H9 (cell line): ENCODE measurements around the gene FOXF2. TPM values are rescaled to one million over a fixed set of nuclear protein-coding genes. Genes with fewer than 3 reads are reported as not detected.

Experiments used
- DNase-seq: peaks from one replicate; pipeline ENCODE4 v3.0.0-alpha.2; 2017
- H2AFZ ChIP-seq: one replicate; pipeline ENCODE4 v1.6.1; 2013; ENCODE audit warnings: mild to moderate bottlenecking, low read length, control low read depth, moderate library complexity
- H2AK5ac ChIP-seq: 2 replicates; pipeline ENCODE4 v1.6.1; 2013; ENCODE audit warnings: low read length, control low read depth, mixed read lengths; ENCODE audit not compliant: insufficient read length
- H2BK120ac ChIP-seq: one replicate; pipeline ENCODE4 v1.6.1; 2013; ENCODE audit warnings: low read depth, mild to moderate bottlenecking, low read length, control low read depth, inconsistent platforms; ENCODE audit not compliant: poor library complexity, severe bottlenecking
- H2BK12ac ChIP-seq: 2 replicates; pipeline ENCODE4 v1.6.1; 2013; ENCODE audit warnings: low read length, control low read depth, mixed read lengths, low read depth; ENCODE audit not compliant: insufficient read length
- H2BK15ac ChIP-seq: 2 replicates; pipeline ENCODE4 v1.6.1; 2013; ENCODE audit warnings: low read depth, low read length, control low read depth
- H2BK20ac ChIP-seq: one replicate; pipeline ENCODE4 v1.6.1; 2013; ENCODE audit warnings: low read depth, mild to moderate bottlenecking, low read length, control low read depth, inconsistent platforms; ENCODE audit not compliant: poor library complexity, severe bottlenecking
- H2BK5ac ChIP-seq: 2 replicates; pipeline ENCODE4 v1.6.1; 2013; ENCODE audit warnings: low read length, control low read depth, mixed read lengths; ENCODE audit not compliant: insufficient read length
- H3K14ac ChIP-seq: 2 replicates; pipeline ENCODE4 v1.6.1; 2013; ENCODE audit warnings: low read length, control low read depth; ENCODE audit not compliant: insufficient read depth
- H3K18ac ChIP-seq: 2 replicates; pipeline ENCODE4 v1.6.1; 2013; ENCODE audit warnings: low read depth, mild to moderate bottlenecking, mixed read lengths, low read length, control low read depth; ENCODE audit not compliant: insufficient read length
- H3K23ac ChIP-seq: 2 replicates; pipeline ENCODE4 v1.6.1; 2013; ENCODE audit warnings: low read length, control low read depth, mixed read lengths, low read depth; ENCODE audit not compliant: insufficient read length
- H3K23me2 ChIP-seq: 2 replicates; pipeline ENCODE4 v1.6.1; 2013; ENCODE audit warnings: low read depth, mild to moderate bottlenecking, mixed read lengths, low read length, control low read depth; ENCODE audit not compliant: insufficient read length, poor library complexity, severe bottlenecking
- H3K27ac ChIP-seq: 2 replicates; pipeline ENCODE4 v1.5.1; 2013; ENCODE audit warnings: low read length, control low read depth, mixed read lengths, low read depth; ENCODE audit not compliant: insufficient read length
- H3K27me3 ChIP-seq: 2 replicates; pipeline ENCODE4 v1.6.1; 2013; ENCODE audit warnings: low read length, control low read depth, inconsistent platforms; ENCODE audit not compliant: insufficient read depth
- H3K4ac ChIP-seq: 2 replicates; pipeline ENCODE4 v1.6.1; 2013; ENCODE audit warnings: low read depth, mild to moderate bottlenecking, control low read depth, inconsistent platforms, low read length, moderate library complexity
- H3K4me1 ChIP-seq: 2 replicates; pipeline ENCODE4 v1.6.1; 2013; ENCODE audit warnings: low read length, control low read depth, inconsistent platforms; ENCODE audit not compliant: insufficient read depth
- H3K4me2 ChIP-seq: 2 replicates; pipeline ENCODE4 v1.6.1; 2013; ENCODE audit warnings: low read length, control low read depth, mixed read lengths; ENCODE audit not compliant: insufficient read length, insufficient read depth
- H3K56ac ChIP-seq: 2 replicates; pipeline ENCODE4 v1.6.1; 2013; ENCODE audit warnings: low read depth, mild to moderate bottlenecking, mixed read lengths, low read length, control low read depth; ENCODE audit not compliant: insufficient read length
- H3K79me1 ChIP-seq: 2 replicates; pipeline ENCODE4 v1.6.1; 2013; ENCODE audit warnings: low read depth, mild to moderate bottlenecking, moderate library complexity, low read length, control low read depth, inconsistent platforms; ENCODE audit not compliant: insufficient read depth, poor library complexity, severe bottlenecking
- H3K79me2 ChIP-seq: 2 replicates; pipeline ENCODE4 v1.6.1; 2013; ENCODE audit warnings: low read length, control low read depth, inconsistent platforms; ENCODE audit not compliant: insufficient read depth
- H3K9ac ChIP-seq: 2 replicates; pipeline ENCODE4 v1.6.1; 2013; ENCODE audit warnings: low read length, control low read depth, mixed read lengths; ENCODE audit not compliant: insufficient read length; ENCODE audit errors: extremely low read depth
- H3K9me3 ChIP-seq: one replicate; pipeline ENCODE4 v1.6.1; 2013; ENCODE audit warnings: low read depth, low read length, inconsistent platforms; ENCODE audit not compliant: control insufficient read depth
- H3T11ph ChIP-seq: one replicate; pipeline ENCODE4 v1.6.1; 2013; ENCODE audit warnings: mild to moderate bottlenecking, low read length, control low read depth, inconsistent platforms
- H4K20me1 ChIP-seq: one replicate; pipeline ENCODE4 v1.6.1; 2013; ENCODE audit not compliant: control insufficient read depth, insufficient read length, insufficient read depth
- H4K5ac ChIP-seq: 2 replicates; pipeline ENCODE4 v1.6.1; 2013; ENCODE audit warnings: low read depth, mild to moderate bottlenecking, mixed read lengths, low read length, control low read depth; ENCODE audit not compliant: insufficient read length
- H4K8ac ChIP-seq: replicated peaks from 2 replicates; pipeline ENCODE4 v1.6.1; 2013; ENCODE audit warnings: low read length, control low read depth, mixed read lengths, low read depth; ENCODE audit not compliant: insufficient read length
- H4K91ac ChIP-seq: 2 replicates; pipeline ENCODE4 v1.6.1; 2013; ENCODE audit warnings: low read depth, mild to moderate bottlenecking, moderate library complexity, mixed read lengths, low read length, control low read depth; ENCODE audit not compliant: insufficient read length
- H3K27ac Mint-ChIP-seq, 3 experiments: 2 replicates in 2 of 3; 3 replicates in 1 of 3; pipeline ENCODE4 v1.8.0; 2020 to 2021; ENCODE audit warnings: mixed read lengths in 3 of 3, mild to moderate bottlenecking in 1 of 3, moderate library complexity in 1 of 3
- H3K27me3 Mint-ChIP-seq: 2 replicates; pipeline ENCODE4 v1.8.0; 2021; ENCODE audit warnings: low read depth, mild to moderate bottlenecking, moderate library complexity, mixed read lengths
- H3K36me3 Mint-ChIP-seq, 3 experiments: 2 replicates in 2 of 3; 3 replicates in 1 of 3; pipeline ENCODE4 v1.8.0; 2020 to 2021; ENCODE audit warnings: low read depth in 3 of 3, mixed read lengths in 3 of 3; ENCODE audit not compliant: insufficient read depth in 1 of 3
- H3K4me1 Mint-ChIP-seq, 2 experiments: 2 replicates each; pipeline ENCODE4 v1.8.0; 2020; ENCODE audit warnings: mixed read lengths in 2 of 2
- H3K4me3 Mint-ChIP-seq, 2 experiments: 2 replicates in 1 of 2; 3 replicates in 1 of 2; pipeline ENCODE4 v1.8.0; 2020 to 2021; ENCODE audit warnings: mild to moderate bottlenecking in 2 of 2, mixed read lengths in 2 of 2, moderate library complexity in 1 of 2
- H3K9me3 Mint-ChIP-seq, 2 experiments: 2 replicates in 1 of 2; 3 replicates in 1 of 2; pipeline ENCODE4 v1.8.0; 2020; ENCODE audit warnings: mild to moderate bottlenecking in 2 of 2, mixed read lengths in 2 of 2, moderate library complexity in 1 of 2
- CTCF ChIP-seq: fragments of 200-600 bp; sonication (generic); conservative IDR thresholded peaks from 3 replicates; pipeline ENCODE4 v1.8.0; 2021; ENCODE audit warnings: antibody characterized with exemption, mild to moderate bottlenecking
- WGBS: extraction: QIAGEN DNeasy Blood & Tissue Kit; methylation state at CpG from one replicate; pipeline ENCODE4 v1.1.7; 2013; ENCODE audit warnings: missing lambda C conversion rate, low lambda C conversion rate, mixed read lengths; ENCODE audit not compliant: insufficient read length; ENCODE audit errors: extremely low coverage; 5-methylcytosine and 5-hydroxymethylcytosine counted together
- total RNA-seq: library from RNA; stranded (reverse); gene quantifications from 2 replicates; pipeline ENCODE4 v1.2.1, GENCODE V29; 2021

FOXF2 gene
- total RNA-seq, 1 experiment from 2014 or later, result not detected

GRCh38 chr6:1387538-1387875, 1.9 kb upstream of the FOXF2 start:
- Histone ChIP-seq H3K4ac (no peak overlapping the region), H2BK120ac (no peak overlapping the region), H3K56ac (no peak overlapping the region), H2BK15ac (no peak overlapping the region), H3K79me2 (no peaks in the 10 kb centered on the region), H4K5ac (no peak overlapping the region), H3T11ph (no peak overlapping the region), H4K8ac (no peak overlapping the region), H2AFZ (no peak overlapping the region), H3K27ac (no peak overlapping the region), H3K9me3 (no peaks in the 10 kb centered on the region), H3K27me3 (peaks cover 87% of the 10 kb centered on the region), H2BK5ac (no peak overlapping the region), H3K79me1 (no peaks in the 10 kb centered on the region), H3K14ac (no peak overlapping the region), H3K9ac (no peak overlapping the region), H3K23me2 (peaks cover 11% of the 10 kb centered on the region), H4K91ac (no peak overlapping the region), H3K4me1 (no peaks in the 10 kb centered on the region), H2AK5ac (no peak overlapping the region), H2BK12ac (no peak overlapping the region), H2BK20ac (no peak overlapping the region), H3K23ac (no peak overlapping the region), H3K18ac (no peak overlapping the region), H4K20me1 (no peaks in the 10 kb centered on the region), H3K4me2 (no peak overlapping the region)
- peaks cover 94% of the 10 kb centered on the region for H3K27me3 Mint-ChIP-seq
- H3K4me3 Mint-ChIP-seq, result no peak overlapping the region
- TF ChIP-seq CTCF, result no peak
- peaks cover 2 to 14% of the 10 kb centered on the region in 2 experiments; a peak in 4 of 5 replicates for H3K9me3 Mint-ChIP-seq
- WGBS, result no CpG with 5 or more reads among the region's 11 CpGs
- H3K36me3 Mint-ChIP-seq, result no peaks in the 10 kb centered on the region
- no peak overlapping the region for H3K27ac Mint-ChIP-seq
- DNase-seq, result no peak
- peaks cover 22 to 33% of the 10 kb centered on the region in 2 experiments for H3K4me1 Mint-ChIP-seq
